Measurements from ENCODE around the gene SYNE1. TPM values are rescaled to one million over a fixed set of nuclear protein-coding genes. Genes with fewer than 3 reads are reported as not detected.

The SYNE1 gene
- total RNA-seq, 1 donor from 2014 or later = 6.0 TPM

DNA sequence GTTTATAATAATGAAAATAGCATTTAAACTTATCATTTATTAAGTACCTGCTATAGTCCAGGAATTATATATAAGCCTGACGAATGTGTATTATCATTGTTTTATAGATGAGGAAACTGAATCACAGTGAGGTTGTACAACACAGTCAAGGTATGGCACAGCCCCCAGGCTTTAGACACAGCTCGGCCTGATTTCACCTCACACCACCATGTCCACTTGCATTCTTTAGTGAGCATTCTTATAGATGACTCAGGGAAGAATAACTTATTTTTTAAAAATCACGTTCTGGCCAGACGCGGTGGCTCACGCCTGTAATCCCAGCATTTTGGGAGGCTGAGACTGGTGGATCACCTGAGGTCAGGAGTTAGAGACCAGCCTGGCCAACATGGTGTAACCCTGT lies 289.0 kb downstream of the SYNE1 start:
- peaks cover 3% of the 10 kb centered on the region for H3K27me3 Mint-ChIP-seq (ENCODE audit: insufficient read depth, low read depth)
- no peak overlapping the region for H2AFZ ChIP-seq (replicated peaks)

DNA sequence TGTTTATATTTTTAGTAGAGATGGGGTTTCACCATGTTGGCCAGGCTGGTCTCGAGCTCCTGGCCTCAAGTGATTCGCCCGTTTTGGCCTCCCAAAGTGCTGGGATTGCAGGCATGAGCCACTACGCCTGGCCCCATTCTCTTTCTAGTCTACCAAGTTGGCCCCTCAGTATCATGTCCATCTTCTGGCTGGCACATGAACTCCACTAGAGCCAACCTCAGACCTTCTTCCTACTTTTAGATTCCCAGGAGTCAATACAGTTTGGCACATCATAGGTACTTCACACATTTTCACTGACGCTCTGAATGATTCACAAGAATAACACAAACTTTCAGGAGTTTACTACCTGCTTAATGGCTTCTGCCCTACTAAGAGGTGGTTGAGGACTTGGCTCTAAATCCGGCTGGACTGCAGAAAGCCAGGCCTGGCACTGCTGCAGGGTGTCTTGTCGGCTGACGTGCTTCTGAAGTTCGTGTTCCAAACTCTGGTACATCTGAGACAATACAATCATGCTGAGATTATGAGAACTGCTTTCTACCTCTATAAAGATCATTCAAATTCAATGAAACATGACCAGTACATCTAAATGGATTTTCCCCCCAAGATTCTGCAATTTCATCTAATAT lies 293.3 kb downstream of the SYNE1 start:
- no peak overlapping the region for H3K4me2 ChIP-seq
- H3K9me3 Mint-ChIP-seq = no peaks in the 10 kb centered on the region

More for the DNA sequence above, 289.0 kb downstream of the SYNE1 start:
- H3K4me3 Mint-ChIP-seq = no peak overlapping the region
- peaks cover 21% of the 10 kb centered on the region for H3K36me3 Mint-ChIP-seq
- Histone ChIP-seq H3K27me3 (no peaks in the 10 kb centered on the region), H3K36me3 (no peaks in the 10 kb centered on the region), H3K4me1 (no peaks in the 10 kb centered on the region), H3K9me3 (ENCODE audit: low read depth) (no peaks in the 10 kb centered on the region), H3K4me2 (no peak overlapping the region), H3K4me3 (no peak overlapping the region), H3K9ac (no peak overlapping the region), H3F3A (ENCODE audit: low read depth) (no peaks in the 10 kb centered on the region), H4K20me1 (ENCODE audit: low read depth) (no peaks in the 10 kb centered on the region), H3K27ac (no peak overlapping the region), H3K79me2 (ENCODE audit: low read depth) (no peaks in the 10 kb centered on the region)
- no peak overlapping the region for H3K27ac Mint-ChIP-seq
- H3K9me3 Mint-ChIP-seq = no peaks in the 10 kb centered on the region
- no peaks in the 10 kb centered on the region for H3K4me1 Mint-ChIP-seq
- no peak for DNase-seq (ENCODE audit: low spot score)
- TF ChIP-seq, protein P1, sequence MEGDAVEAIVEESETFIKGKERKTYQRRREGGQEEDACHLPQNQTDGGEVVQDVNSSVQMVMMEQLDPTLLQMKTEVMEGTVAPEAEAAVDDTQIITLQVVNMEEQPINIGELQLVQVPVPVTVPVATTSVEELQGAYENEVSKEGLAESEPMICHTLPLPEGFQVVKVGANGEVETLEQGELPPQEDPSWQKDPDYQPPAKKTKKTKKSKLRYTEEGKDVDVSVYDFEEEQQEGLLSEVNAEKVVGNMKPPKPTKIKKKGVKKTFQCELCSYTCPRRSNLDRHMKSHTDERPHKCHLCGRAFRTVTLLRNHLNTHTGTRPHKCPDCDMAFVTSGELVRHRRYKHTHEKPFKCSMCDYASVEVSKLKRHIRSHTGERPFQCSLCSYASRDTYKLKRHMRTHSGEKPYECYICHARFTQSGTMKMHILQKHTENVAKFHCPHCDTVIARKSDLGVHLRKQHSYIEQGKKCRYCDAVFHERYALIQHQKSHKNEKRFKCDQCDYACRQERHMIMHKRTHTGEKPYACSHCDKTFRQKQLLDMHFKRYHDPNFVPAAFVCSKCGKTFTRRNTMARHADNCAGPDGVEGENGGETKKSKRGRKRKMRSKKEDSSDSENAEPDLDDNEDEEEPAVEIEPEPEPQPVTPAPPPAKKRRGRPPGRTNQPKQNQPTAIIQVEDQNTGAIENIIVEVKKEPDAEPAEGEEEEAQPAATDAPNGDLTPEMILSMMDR (IDR thresholded peaks at IDR 0.05) = no peak
- no peak for TF ChIP-seq EZH2 (IDR thresholded peaks at IDR 0.05)
- no peak for TF ChIP-seq EZH2phosphoT487 (IDR thresholded peaks at IDR 0.05)

DNA sequence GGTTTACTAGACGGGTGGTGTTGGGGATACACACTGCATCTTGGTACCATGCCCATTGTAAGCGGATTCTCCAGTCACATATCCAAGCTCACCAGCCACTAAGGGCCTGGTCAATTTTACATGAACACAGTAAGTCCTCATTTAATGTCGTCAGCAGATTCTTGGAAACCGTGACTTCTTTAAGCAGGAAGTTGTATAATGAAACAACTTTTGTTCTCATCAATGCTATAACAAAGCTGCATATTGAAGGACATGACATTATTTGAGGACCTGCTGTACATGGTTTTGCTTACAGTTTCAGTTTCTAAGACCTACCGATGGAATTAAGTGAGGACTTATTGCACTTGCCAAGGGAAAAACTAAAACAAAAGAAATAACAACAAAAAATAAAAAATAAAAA lies 295.6 kb downstream of the SYNE1 start:
- DNase-seq (ENCODE audit: low spot score) = no peak
- Histone ChIP-seq H3K27ac (no peak overlapping the region), H3K9me3 (ENCODE audit: low read depth) (no peaks in the 10 kb centered on the region), H4K20me1 (ENCODE audit: low read depth) (no peaks in the 10 kb centered on the region), H3F3A (ENCODE audit: low read depth) (no peaks in the 10 kb centered on the region), H3K27me3 (no peaks in the 10 kb centered on the region), H3K79me2 (ENCODE audit: low read depth) (no peaks in the 10 kb centered on the region), H3K4me2 (no peak overlapping the region), H3K9ac (no peak overlapping the region), H2AFZ (replicated peaks) (no peak overlapping the region), H3K36me3 (no peaks in the 10 kb centered on the region), H3K4me3 (no peak overlapping the region), H3K4me1 (no peaks in the 10 kb centered on the region)
- H3K4me3 Mint-ChIP-seq = no peak overlapping the region
- H3K4me1 Mint-ChIP-seq = no peaks in the 10 kb centered on the region
- H3K27me3 Mint-ChIP-seq (ENCODE audit: insufficient read depth, low read depth) = no peaks in the 10 kb centered on the region
- no peak overlapping the region for H3K27ac Mint-ChIP-seq
- TF ChIP-seq EZH2 (IDR thresholded peaks at IDR 0.05) (no peak), EZH2phosphoT487 (IDR thresholded peaks at IDR 0.05) (no peak)
- TF ChIP-seq, protein P1 (IDR thresholded peaks at IDR 0.05) = no peak
- peaks cover 9% of the 10 kb centered on the region for H3K36me3 Mint-ChIP-seq
- H3K9me3 Mint-ChIP-seq = no peaks in the 10 kb centered on the region

More for the DNA sequence above, 293.3 kb downstream of the SYNE1 start:
- no peaks in the 10 kb centered on the region for H3K4me1 Mint-ChIP-seq
- Histone ChIP-seq H3K9ac (no peak overlapping the region), H3F3A (ENCODE audit: low read depth) (no peaks in the 10 kb centered on the region), H2AFZ (replicated peaks) (no peak overlapping the region), H3K4me3 (no peak overlapping the region), H3K4me1 (no peaks in the 10 kb centered on the region), H3K9me3 (ENCODE audit: low read depth) (no peaks in the 10 kb centered on the region), H4K20me1 (ENCODE audit: low read depth) (no peaks in the 10 kb centered on the region), H3K27ac (no peak overlapping the region), H3K36me3 (no peaks in the 10 kb centered on the region), H3K27me3 (no peaks in the 10 kb centered on the region), H3K79me2 (ENCODE audit: low read depth) (no peaks in the 10 kb centered on the region)
- no peak for DNase-seq (ENCODE audit: low spot score)
- peaks cover 3% of the 10 kb centered on the region for H3K27me3 Mint-ChIP-seq (ENCODE audit: insufficient read depth, low read depth)
- TF ChIP-seq, protein P1 (IDR thresholded peaks at IDR 0.05) = no peak
- no peak overlapping the region for H3K4me3 Mint-ChIP-seq
- H3K27ac Mint-ChIP-seq = no peak overlapping the region
- H3K36me3 Mint-ChIP-seq = peaks cover 12% of the 10 kb centered on the region

Measured in neural progenitor cell (in vitro differentiated cells).